ENCODE measurements around the gene TRERF1. TPM values are rescaled to one million over a fixed set of nuclear protein-coding genes. Genes with fewer than 3 reads are reported as not detected.
"Not testable (repeated sequence)": the region's sequence is repeated elsewhere in the genome, so short reads cannot be mapped to it uniquely, and the experiment has no call there.

The TRERF1 gene
- total RNA-seq, 4 donors from 2014 or later, result 2.5 to 8.0 (median 3.4) TPM

DNA sequence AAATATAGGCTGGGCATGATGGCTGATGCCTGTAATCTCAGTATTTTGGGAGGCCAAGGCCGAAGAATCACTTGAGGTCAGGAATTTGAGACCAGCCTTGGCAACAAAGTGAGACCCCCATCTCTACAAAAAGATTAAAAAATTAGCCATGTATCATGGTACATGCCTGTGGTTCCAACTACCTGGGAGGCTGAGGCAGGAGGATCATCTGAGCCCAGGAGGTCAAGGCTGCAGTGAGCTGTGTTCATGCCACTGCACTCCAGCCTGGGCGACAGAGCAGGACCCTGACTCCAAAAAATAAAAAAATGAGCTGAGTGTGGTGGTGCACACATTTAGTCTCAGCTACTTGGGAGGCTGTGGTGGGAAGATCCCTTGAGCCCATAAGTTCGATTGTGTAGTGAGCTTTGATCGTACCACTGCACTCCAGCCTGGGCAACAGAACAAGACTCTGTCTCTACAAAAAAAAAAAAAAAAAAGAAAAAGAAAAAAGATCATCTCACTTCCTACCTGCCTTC, 246.9 kb downstream of the TRERF1 start:
- Histone ChIP-seq H3K36me3 (peaks cover 0 to 23% (median 11%) of the 10 kb centered on the region in 4 donors), H3K4me3 (no peak overlapping the region), H3K27ac (no peak overlapping the region), H3K9me3 (no peaks in the 10 kb centered on the region), H3K27me3 (no peaks in the 10 kb centered on the region), H3K4me1 (peaks cover 0 to 7% (median 3%) of the 10 kb centered on the region in 4 donors)
- intact Hi-C loops (cut with DNase I; ENCODE audit: low total_unique reads) (no loop called here), in situ Hi-C loops (cut with MboI; ENCODE audit: low pct_ligation_motif_present in 1 of 4, low pct_unique_long_range_greater_than_20kb in 1 of 4, low sequenced_read_pairs in 3 of 4) (loop anchor here in 2 of 4 donors (25.0 kb wide), 2 partner anchors 268 to 293 kb away; partner anchors contain the start of genes BYSL (in 1 of the 2), CCND3 (in 1 of the 2) and MED20 (in 1 of the 2))
- 97 to 100% methylated on average over 3 to 4 of the region's 4 CpGs for WGBS, 2 donors (ENCODE audit: low coverage in 1 of 2)
- TF ChIP-seq POLR2AphosphoS5 (IDR thresholded peaks at IDR 0.05) (no peak), CTCF (IDR thresholded peaks at IDR 0.05) (no peak)
- no peak for DNase-seq

- peaks cover 0 to 10% (median 3%) of the 10 kb centered on the region in 4 donors for H3K36me3 ChIP-seq
- WGBS, 2 donors (ENCODE audit: low coverage in 1 of 2), result 94 to 96% methylated on average over 2 to 3 of the region's 3 CpGs
- H3K27ac ChIP-seq, result no peak overlapping the region
- in situ Hi-C loops (cut with MboI; ENCODE audit: low pct_ligation_motif_present in 1 of 4, low pct_unique_long_range_greater_than_20kb in 1 of 4, low sequenced_read_pairs in 3 of 4), result loop anchor here in 2 of 4 donors (25.0 kb wide), 2 partner anchors 266 to 291 kb away; partner anchors contain the start of genes BYSL (in 1 of the 2), CCND3 (in 1 of the 2) and MED20 (in 1 of the 2)
- DNase-seq, result no peak
- H3K27me3 ChIP-seq, result no peaks in the 10 kb centered on the region
- TF ChIP-seq EP300 (IDR thresholded peaks at IDR 0.05; ENCODE audit: low read depth) (no peak), POLR2AphosphoS5 (IDR thresholded peaks at IDR 0.05) (no peak), CTCF (IDR thresholded peaks at IDR 0.05) (no peak), POLR2A (IDR thresholded peaks at IDR 0.05) (no peak)
- H3K9me3 ChIP-seq, result no peaks in the 10 kb centered on the region
- H3K4me3 ChIP-seq, result no peak overlapping the region
- intact Hi-C loops (cut with DNase I; ENCODE audit: low total_unique reads), result no loop called here
- peaks cover 0 to 7% (median 3%) of the 10 kb centered on the region in 4 donors for H3K4me1 ChIP-seq
These were observed 248.5 kb downstream of the TRERF1 start for GRCh38 chr6:42203183-42203582.

DNA sequence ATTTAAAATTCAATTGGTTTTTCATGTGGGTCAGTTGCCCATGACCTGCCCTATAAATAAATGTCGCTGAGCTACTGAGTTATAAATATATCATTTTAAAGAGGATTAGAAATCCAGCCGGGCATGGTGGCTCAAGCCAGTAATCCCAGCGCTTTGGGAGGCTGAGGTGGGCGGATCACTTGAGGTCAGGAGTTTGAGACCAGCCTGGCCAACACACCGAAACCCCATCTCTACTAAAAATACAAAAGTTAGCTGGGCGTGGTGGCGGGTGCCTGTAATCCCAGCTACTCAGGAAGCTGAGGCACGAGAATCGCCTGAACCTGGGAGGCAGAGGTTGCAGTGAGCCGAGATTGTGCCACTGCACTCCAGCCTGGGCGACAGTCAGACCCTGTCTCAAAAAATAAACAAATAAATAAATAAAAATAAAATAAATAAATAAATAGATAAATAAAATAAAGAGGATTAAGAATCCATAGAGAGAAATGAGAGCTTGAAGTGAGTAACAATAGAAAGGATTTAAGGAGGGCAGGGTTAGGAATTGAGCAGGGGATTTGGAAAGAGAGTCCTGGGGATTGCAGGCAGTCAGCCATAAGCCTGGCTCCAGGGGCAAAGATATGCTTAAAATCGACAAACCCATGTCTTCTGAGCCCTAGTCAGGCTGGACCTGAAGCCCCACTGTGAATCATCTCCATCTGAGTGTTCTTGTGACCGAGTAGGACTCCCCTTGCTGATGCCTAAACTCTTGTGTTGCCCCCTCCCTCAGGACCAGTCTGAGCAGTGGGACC, 249.4 kb downstream of the TRERF1 start:
- H3K9me3 ChIP-seq; H3K4me1 ChIP-seq; H3K36me3 ChIP-seq; H3K27ac ChIP-seq; H3K27me3 ChIP-seq; H3K4me3 ChIP-seq; DNase-seq; intact Hi-C loops (cut with DNase I; ENCODE audit: low total_unique reads): not testable (repeated sequence)
- WGBS, 2 donors (ENCODE audit: low coverage in 1 of 2), result 86 to 88% methylated on average over 7 to 13 of the region's 13 CpGs
- in situ Hi-C loops (cut with MboI; ENCODE audit: low pct_ligation_motif_present in 1 of 4, low pct_unique_long_range_greater_than_20kb in 1 of 4, low sequenced_read_pairs in 3 of 4), result loop anchor here in 2 of 4 donors (25.0 kb wide), 2 partner anchors 265 to 290 kb away; partner anchors contain the start of genes BYSL (in 1 of the 2), CCND3 (in 1 of the 2) and MED20 (in 1 of the 2)

DNA sequence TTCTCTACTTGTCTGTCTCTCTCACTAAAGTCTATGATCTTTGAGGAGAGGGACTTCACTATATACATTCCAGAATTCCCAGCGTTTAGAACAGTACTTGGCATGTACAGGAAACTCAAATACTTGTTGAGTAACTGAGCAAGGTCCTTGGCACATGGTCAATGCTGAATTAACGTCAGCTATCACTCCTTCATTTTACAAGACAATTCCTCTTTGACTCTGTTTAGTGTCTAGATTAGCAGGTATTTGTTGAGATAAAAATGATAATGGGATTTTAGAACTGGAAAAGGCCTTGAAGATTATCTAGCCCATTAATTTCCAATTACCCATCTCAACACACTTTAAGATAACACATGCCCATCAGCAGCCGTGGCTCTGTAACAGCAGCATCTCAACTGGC, 250.3 kb downstream of the TRERF1 start:
- peaks cover 0 to 7% (median 3%) of the 10 kb centered on the region in 4 donors for H3K4me1 ChIP-seq
- no peaks in the 10 kb centered on the region for H3K36me3 ChIP-seq
- TF ChIP-seq CTCF (IDR thresholded peaks at IDR 0.05), result no peak
- no peak for TF ChIP-seq EP300 (IDR thresholded peaks at IDR 0.05; ENCODE audit: low read depth)
- TF ChIP-seq POLR2AphosphoS5 (IDR thresholded peaks at IDR 0.05), result no peak
- no peak for TF ChIP-seq POLR2A (IDR thresholded peaks at IDR 0.05)
- no peak for DNase-seq
- no peak overlapping the region for H3K4me3 ChIP-seq
- no peaks in the 10 kb centered on the region for H3K27me3 ChIP-seq
- 42 to 51% methylated on average over 2 to 3 of the region's 3 CpGs for WGBS, 2 donors (ENCODE audit: low coverage in 1 of 2)
- intact Hi-C loops (cut with DNase I; ENCODE audit: low total_unique reads) (no loop called here), in situ Hi-C loops (cut with MboI; ENCODE audit: low pct_ligation_motif_present in 1 of 4, low pct_unique_long_range_greater_than_20kb in 1 of 4, low sequenced_read_pairs in 3 of 4) (loop anchor here in 2 of 4 donors (25.0 kb wide), 2 partner anchors 264 to 289 kb away; partner anchors contain the start of genes BYSL (in 1 of the 2), CCND3 (in 1 of the 2) and MED20 (in 1 of the 2))
- H3K27ac ChIP-seq, result no peak overlapping the region
- no peaks in the 10 kb centered on the region for H3K9me3 ChIP-seq

All from transverse colon (tissue), 4 donors.